Mesenchymal stem cell (in vitro differentiated cells and primary cell): ENCODE measurements around the gene DLGAP5.

Experiments used
- DNase-seq: peaks from one replicate; pipeline ENCODE4 v3.0.0-alpha.2; 2013
- H2AFZ ChIP-seq: one replicate; pipeline ENCODE4 v1.6.1; 2013; ENCODE audit warnings: low read depth, mild to moderate bottlenecking, control low read depth, inconsistent platforms, low read length, moderate library complexity
- H2AK5ac ChIP-seq: 2 replicates; pipeline ENCODE4 v1.6.1; 2013; ENCODE audit warnings: low read length, moderate library complexity, mild to moderate bottlenecking, inconsistent platforms; ENCODE audit not compliant: severe bottlenecking
- H2BK120ac ChIP-seq: one replicate; pipeline ENCODE4 v1.6.1; 2013; ENCODE audit warnings: low read depth, mild to moderate bottlenecking, inconsistent platforms, low read length, moderate library complexity
- H2BK12ac ChIP-seq, 2 experiments: one replicate each; pipeline ENCODE4 v1.6.1; 2013; ENCODE audit warnings: inconsistent platforms in 2 of 2, low read length in 2 of 2, mild to moderate bottlenecking in 2 of 2, moderate library complexity in 2 of 2, control low read depth in 1 of 2
- H2BK15ac ChIP-seq: one replicate; pipeline ENCODE4 v1.6.1; 2013; ENCODE audit warnings: mild to moderate bottlenecking, low read depth, inconsistent platforms; ENCODE audit not compliant: poor library complexity, severe bottlenecking
- H2BK5ac ChIP-seq: 2 replicates; pipeline ENCODE4 v1.6.1; 2013; ENCODE audit warnings: low read depth, mild to moderate bottlenecking, low read length, control low read depth, inconsistent platforms; ENCODE audit not compliant: poor library complexity, severe bottlenecking
- H3K14ac ChIP-seq, 2 experiments: one replicate each; pipeline ENCODE4 v1.6.1; 2013; ENCODE audit warnings: inconsistent platforms in 2 of 2, low read length in 2 of 2, control low read depth in 1 of 2, mild to moderate bottlenecking in 1 of 2, moderate library complexity in 1 of 2
- H3K18ac ChIP-seq, 2 experiments: one replicate each; pipeline ENCODE4 v1.6.1; 2013; ENCODE audit warnings: inconsistent platforms in 2 of 2, low read length in 2 of 2, control low read depth in 1 of 2, low read depth in 1 of 2, mild to moderate bottlenecking in 1 of 2
- H3K23ac ChIP-seq, 2 experiments: one replicate each; pipeline ENCODE4 v1.6.1; 2013; ENCODE audit warnings: inconsistent platforms in 2 of 2, low read length in 2 of 2, mild to moderate bottlenecking in 2 of 2, moderate library complexity in 2 of 2, control low read depth in 1 of 2
- H3K27ac ChIP-seq: 2 replicates; pipeline ENCODE4 v1.5.1; 2013; ENCODE audit warnings: mild to moderate bottlenecking, moderate library complexity, low read length, control low read depth, inconsistent platforms; ENCODE audit not compliant: poor library complexity, severe bottlenecking
- H3K27me3 ChIP-seq, 2 experiments: 2 replicates each; pipeline versions ENCODE4 v1.6.1 to v1.7.0; 2013; ENCODE audit warnings: low read length in 2 of 2, mild to moderate bottlenecking in 2 of 2, moderate library complexity in 2 of 2, control low read depth in 1 of 2, inconsistent platforms in 1 of 2; ENCODE audit not compliant: control insufficient read depth in 1 of 2, insufficient read depth in 1 of 2
- H3K36me3 ChIP-seq, 2 experiments: 2 replicates each; pipeline versions ENCODE4 v1.6.1 to v1.7.0; 2013; ENCODE audit warnings: low read length in 2 of 2, control low read depth in 1 of 2, inconsistent platforms in 1 of 2, low read depth in 1 of 2, mild to moderate bottlenecking in 1 of 2; ENCODE audit not compliant: insufficient read depth in 2 of 2, control insufficient read depth in 1 of 2
- H3K4ac ChIP-seq, 2 experiments: one replicate each; pipeline ENCODE4 v1.6.1; 2013; ENCODE audit warnings: inconsistent platforms in 2 of 2, low read length in 2 of 2, mild to moderate bottlenecking in 2 of 2, moderate library complexity in 2 of 2, control low read depth in 1 of 2, low read depth in 1 of 2
- H3K4me1 ChIP-seq: 2 replicates; pipeline ENCODE4 v1.6.1; 2013; ENCODE audit warnings: low read depth, low read length, control low read depth; ENCODE audit not compliant: control insufficient read depth, insufficient read depth
- H3K4me2 ChIP-seq: 2 replicates; pipeline ENCODE4 v1.6.1; 2013; ENCODE audit warnings: low read length, mild to moderate bottlenecking, inconsistent platforms; ENCODE audit not compliant: poor library complexity, severe bottlenecking
- H3K4me3 ChIP-seq, 2 experiments: 2 replicates each; pipeline versions ENCODE4 v1.5.1 to v1.7.0; 2013; ENCODE audit warnings: low read length in 2 of 2, mild to moderate bottlenecking in 2 of 2, control low read depth in 1 of 2, low read depth in 1 of 2; ENCODE audit not compliant: insufficient read depth in 1 of 2
- H3K79me1 ChIP-seq: replicated peaks from 2 replicates; pipeline ENCODE4 v1.6.1; 2013; ENCODE audit warnings: mild to moderate bottlenecking, control low read depth, low read length, inconsistent platforms; ENCODE audit not compliant: poor library complexity, severe bottlenecking
- H3K9ac ChIP-seq: 2 replicates; pipeline ENCODE4 v1.7.0; 2013; ENCODE audit warnings: mild to moderate bottlenecking, low read length, moderate library complexity
- H3K9me3 ChIP-seq: 2 replicates; pipeline ENCODE4 v1.7.0; 2013; ENCODE audit warnings: mild to moderate bottlenecking, low read length; ENCODE audit not compliant: control insufficient read depth
- H4K8ac ChIP-seq: one replicate; pipeline ENCODE4 v1.6.1; 2013; ENCODE audit warnings: inconsistent platforms, mild to moderate bottlenecking, low read length, moderate library complexity
- H4K91ac ChIP-seq: one replicate; pipeline ENCODE4 v1.6.1; 2013; ENCODE audit warnings: mild to moderate bottlenecking, low read length, inconsistent platforms
- WGBS: methylation state at CpG from one replicate; pipeline ENCODE4 v1.1.7; 2013; ENCODE audit warnings: mixed read lengths; 5-methylcytosine and 5-hydroxymethylcytosine counted together

Gene DLGAP5

DNA sequence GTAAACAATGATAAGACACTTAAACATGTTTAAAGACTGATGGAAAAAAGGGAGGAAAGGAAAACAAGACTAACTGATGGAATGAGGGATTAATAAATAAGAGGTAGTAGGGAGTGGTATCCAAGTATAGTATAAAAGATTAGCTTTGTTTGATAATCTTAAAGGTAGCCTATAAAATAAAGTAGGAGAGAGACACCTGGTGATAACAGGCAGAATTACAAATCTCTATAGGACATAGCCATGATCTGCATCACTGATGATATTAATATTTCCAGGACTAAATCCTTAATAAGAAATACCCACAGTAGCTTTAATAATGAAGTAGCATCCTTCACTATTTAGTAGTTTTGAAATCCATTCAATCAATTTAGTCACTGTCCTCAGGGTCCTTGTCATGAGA is 30.4 kb downstream of the DLGAP5 start:
- Histone ChIP-seq H3K9me3 (no peaks in the 10 kb centered on the region), H3K79me1 (peaks cover 7% of the 10 kb centered on the region), H3K27me3 (no peaks in the 10 kb centered on the region), H2BK15ac (no peak overlapping the region), H2BK12ac (no peak overlapping the region), H3K4me2 (no peak overlapping the region), H2BK5ac (no peak overlapping the region), H2AFZ (no peak overlapping the region), H3K36me3 (no peaks in the 10 kb centered on the region), H2BK120ac (no peak overlapping the region), H4K8ac (no peak overlapping the region), H3K4me3 (no peak overlapping the region), H3K14ac (no peak overlapping the region), H4K91ac (no peak overlapping the region), H3K4ac (no peak overlapping the region), H3K18ac (no peak overlapping the region), H3K23ac (no peak overlapping the region), H3K4me1 (no peaks in the 10 kb centered on the region), H3K27ac (no peak overlapping the region), H3K9ac (no peak overlapping the region), H2AK5ac (no peak overlapping the region)
- DNase-seq, result peak; percentile 40

DNA sequence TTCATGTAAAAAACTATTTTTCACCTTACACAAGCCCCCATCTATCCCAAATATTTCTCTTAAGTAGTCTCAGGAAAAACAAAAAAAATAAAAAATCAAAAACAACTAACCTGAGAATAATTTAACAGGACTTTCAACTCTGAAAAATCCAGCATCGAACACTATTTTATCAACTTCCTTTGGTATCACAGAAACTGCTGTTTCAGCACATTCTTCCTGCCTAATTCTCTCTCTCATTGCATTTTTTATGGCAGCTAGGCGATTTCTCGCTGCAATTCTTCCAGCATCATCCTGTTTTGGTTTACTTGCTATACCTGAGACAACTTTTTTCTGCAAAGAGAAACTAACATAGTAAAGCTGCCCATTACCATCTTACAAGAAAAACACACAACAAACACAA is 33.0 kb downstream of the DLGAP5 start:
- Histone ChIP-seq H3K4me2 (no peak overlapping the region), H3K4ac (no peak overlapping the region), H4K91ac (no peak overlapping the region), H2AFZ (no peak overlapping the region), H3K23ac (no peak overlapping the region), H3K14ac (no peak overlapping the region), H4K8ac (no peak overlapping the region), H3K4me3 (no peak overlapping the region), H3K79me1 (peaks cover 3% of the 10 kb centered on the region), H3K27me3 (no peaks in the 10 kb centered on the region), H3K9ac (no peak overlapping the region), H2BK12ac (no peak overlapping the region), H3K27ac (no peak overlapping the region), H2BK120ac (no peak overlapping the region), H3K18ac (no peak overlapping the region), H3K4me1 (no peaks in the 10 kb centered on the region), H2BK5ac (no peak overlapping the region), H2AK5ac (no peak overlapping the region), H3K9me3 (no peaks in the 10 kb centered on the region), H3K36me3 (peaks cover 0 to 3% of the 10 kb centered on the region in 2 experiments), H2BK15ac (no peak overlapping the region)
- DNase-seq, result no peak
- WGBS, result 93% methylated on average over 3 of the region's 3 CpGs

DNA sequence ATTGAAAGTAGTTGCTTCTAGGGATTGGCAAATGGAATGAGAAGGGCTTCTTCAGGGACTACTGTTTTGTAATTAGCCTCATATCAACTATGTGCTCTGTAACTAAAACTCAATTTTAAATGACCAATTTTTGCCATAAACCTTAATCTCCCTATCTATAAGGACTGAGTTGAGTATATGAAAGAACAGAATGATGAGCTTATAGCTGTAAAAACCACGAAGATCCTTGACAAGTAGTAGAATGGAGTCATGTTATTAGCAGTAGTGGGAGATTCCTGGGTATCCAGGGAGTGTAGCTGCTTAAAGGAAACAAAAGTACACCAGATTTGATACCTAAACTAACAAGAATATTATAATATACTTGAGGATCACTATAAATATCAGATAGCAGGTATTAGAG is 34.3 kb downstream of the DLGAP5 start:
- no peak for DNase-seq
- Histone ChIP-seq H3K14ac (no peak overlapping the region), H2AFZ (no peak overlapping the region), H3K23ac (no peak overlapping the region), H2BK120ac (no peak overlapping the region), H3K36me3 (peaks cover 0 to 3% of the 10 kb centered on the region in 2 experiments), H3K9me3 (no peaks in the 10 kb centered on the region), H2BK15ac (no peak overlapping the region), H3K18ac (no peak overlapping the region), H2BK12ac (no peak overlapping the region), H2AK5ac (no peak overlapping the region), H3K27me3 (no peaks in the 10 kb centered on the region), H4K91ac (no peak overlapping the region), H3K4ac (no peak overlapping the region), H3K4me1 (no peaks in the 10 kb centered on the region), H3K27ac (no peak overlapping the region), H2BK5ac (no peak overlapping the region), H3K9ac (no peak overlapping the region), H3K79me1 (peaks cover 3% of the 10 kb centered on the region), H3K4me2 (no peak overlapping the region), H3K4me3 (no peak overlapping the region), H4K8ac (no peak overlapping the region)
- WGBS, result no CpG with 5 or more reads among the region's 1 CpG

DNA sequence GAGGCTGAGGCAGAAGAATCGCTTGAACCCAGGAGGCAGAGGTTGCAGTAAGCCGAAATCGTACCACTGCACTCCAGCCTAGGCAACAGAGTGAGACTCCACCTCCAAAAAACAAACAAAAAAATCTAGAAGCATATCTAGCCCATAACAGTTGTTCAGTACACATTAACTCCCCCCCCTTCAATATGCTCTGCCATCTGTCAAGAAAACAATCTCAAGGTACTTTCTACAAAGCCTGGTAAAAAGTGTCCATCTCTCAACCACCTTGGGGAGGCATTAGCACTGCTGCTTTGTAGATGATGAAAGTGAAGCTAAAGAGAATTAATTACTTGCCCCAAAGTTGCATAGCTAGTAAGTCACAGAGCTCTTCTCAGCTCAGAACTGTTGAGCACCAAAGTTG is 37.4 kb downstream of the DLGAP5 start:
- no peak overlapping the region for H3K4me3 ChIP-seq
- H3K9ac ChIP-seq, result no peak overlapping the region
- no peak overlapping the region for H2BK5ac ChIP-seq
- no peak overlapping the region for H3K14ac ChIP-seq
- no peak overlapping the region for H3K4me2 ChIP-seq
- no peak overlapping the region for H2AFZ ChIP-seq
- H3K4me1 ChIP-seq, result no peaks in the 10 kb centered on the region
- no peak overlapping the region for H2AK5ac ChIP-seq
- H3K79me1 ChIP-seq, result peaks cover 2% of the 10 kb centered on the region
- H3K27me3 ChIP-seq, result no peaks in the 10 kb centered on the region
- H2BK120ac ChIP-seq, result no peak overlapping the region
- WGBS, result 100% methylated on average over 3 of the region's 3 CpGs
- H3K27ac ChIP-seq, result no peak overlapping the region
- no peak overlapping the region for H4K91ac ChIP-seq
- no peak overlapping the region for H4K8ac ChIP-seq
- H2BK15ac ChIP-seq, result no peak overlapping the region
- H3K18ac ChIP-seq, result no peak overlapping the region
- no peak overlapping the region for H3K4ac ChIP-seq
- H3K36me3 ChIP-seq, result peaks cover 0 to 3% of the 10 kb centered on the region in 2 experiments
- H2BK12ac ChIP-seq, result no peak overlapping the region
- no peak overlapping the region for H3K23ac ChIP-seq
- no peaks in the 10 kb centered on the region for H3K9me3 ChIP-seq
- DNase-seq, result no peak
